Measurements from ENCODE around the gene SLIT3.

SLIT3 gene

DNA sequence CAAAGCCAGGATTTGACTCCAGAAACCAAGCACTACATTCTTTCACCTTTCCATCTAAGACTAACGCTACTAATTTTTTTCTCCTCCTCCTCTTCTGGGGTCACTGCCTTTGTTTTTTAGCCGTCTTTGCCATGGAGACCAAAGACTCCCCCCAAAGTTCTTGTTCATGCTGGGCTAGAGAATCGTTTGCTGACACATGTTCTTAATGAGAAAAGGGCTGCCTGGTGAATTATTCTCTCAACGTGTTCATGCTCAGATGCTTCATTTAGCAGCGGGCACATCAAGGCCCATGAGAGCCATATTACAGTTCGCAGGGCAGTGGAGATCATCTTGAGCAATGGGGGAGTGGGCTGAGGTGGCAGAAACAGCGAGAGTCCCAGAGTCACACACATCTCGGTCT is 134.9 kb downstream of the SLIT3 start:
- no peak for DNase-seq (ENCODE audit: low read depth)
- no peak overlapping the region for H3K4me3 ChIP-seq (ENCODE audit: low read depth, low read length)
- no peak for TF ChIP-seq CTCF (conservative IDR thresholded peaks at IDR 0.05; ENCODE audit: low read depth, low read length)

DNA sequence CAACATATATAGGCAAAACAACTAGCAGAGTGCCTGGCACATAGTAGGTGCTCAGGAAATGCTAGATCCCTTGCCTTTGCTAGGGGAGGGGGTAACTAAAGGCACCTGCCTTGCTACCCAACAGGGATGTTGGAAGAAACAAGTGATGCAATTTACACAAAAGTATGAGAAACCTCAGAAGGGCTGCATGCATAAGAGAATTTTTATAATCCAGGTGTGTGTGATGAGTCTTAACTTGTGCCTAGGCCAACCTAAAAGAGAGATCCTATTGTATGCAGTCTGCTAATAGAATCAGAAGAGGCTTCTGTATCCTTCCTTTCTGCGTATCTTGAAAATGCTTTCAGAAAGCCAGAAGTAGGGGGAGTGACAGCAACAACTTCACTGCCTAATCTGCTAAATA is 135.9 kb downstream of the SLIT3 start:
- TF ChIP-seq CTCF (conservative IDR thresholded peaks at IDR 0.05; ENCODE audit: low read depth, low read length) = no peak
- no peak for DNase-seq (ENCODE audit: low read depth)
- H3K4me3 ChIP-seq (ENCODE audit: low read depth, low read length) = no peak overlapping the region

DNA sequence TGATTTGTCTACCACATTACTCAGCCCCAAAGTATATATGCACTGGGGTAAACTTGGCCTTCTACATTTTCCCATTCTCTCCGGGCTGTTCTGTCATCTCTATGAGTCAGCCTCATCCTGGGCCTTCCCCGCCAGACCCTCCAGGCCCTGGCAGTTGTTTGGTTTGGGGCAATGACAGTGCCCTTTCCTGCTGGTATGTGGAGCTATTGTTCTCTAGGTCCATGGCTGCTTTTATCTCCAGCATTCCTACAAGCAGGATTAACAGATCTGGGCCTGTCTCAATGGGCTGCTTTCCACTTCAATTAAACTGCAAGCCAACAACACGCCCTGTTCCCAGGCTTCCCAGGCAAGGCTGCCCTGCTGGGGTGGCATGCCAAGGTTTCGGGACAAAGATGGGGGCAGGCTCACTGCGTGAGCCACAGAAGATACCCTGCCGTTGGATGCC is 136.4 kb downstream of the SLIT3 start:
- no peak overlapping the region for H3K4me3 ChIP-seq (ENCODE audit: low read depth, low read length)
- no peak for TF ChIP-seq CTCF (conservative IDR thresholded peaks at IDR 0.05; ENCODE audit: low read depth, low read length)
- no peak for DNase-seq (ENCODE audit: low read depth)

GRCh38 chr5:169162407-169162806 is 138.5 kb downstream of the SLIT3 start:
- DNase-seq (ENCODE audit: low read depth) = no peak
- H3K4me3 ChIP-seq (ENCODE audit: low read depth, low read length) = no peak overlapping the region
- no peak for TF ChIP-seq CTCF (conservative IDR thresholded peaks at IDR 0.05; ENCODE audit: low read depth, low read length)

DNA sequence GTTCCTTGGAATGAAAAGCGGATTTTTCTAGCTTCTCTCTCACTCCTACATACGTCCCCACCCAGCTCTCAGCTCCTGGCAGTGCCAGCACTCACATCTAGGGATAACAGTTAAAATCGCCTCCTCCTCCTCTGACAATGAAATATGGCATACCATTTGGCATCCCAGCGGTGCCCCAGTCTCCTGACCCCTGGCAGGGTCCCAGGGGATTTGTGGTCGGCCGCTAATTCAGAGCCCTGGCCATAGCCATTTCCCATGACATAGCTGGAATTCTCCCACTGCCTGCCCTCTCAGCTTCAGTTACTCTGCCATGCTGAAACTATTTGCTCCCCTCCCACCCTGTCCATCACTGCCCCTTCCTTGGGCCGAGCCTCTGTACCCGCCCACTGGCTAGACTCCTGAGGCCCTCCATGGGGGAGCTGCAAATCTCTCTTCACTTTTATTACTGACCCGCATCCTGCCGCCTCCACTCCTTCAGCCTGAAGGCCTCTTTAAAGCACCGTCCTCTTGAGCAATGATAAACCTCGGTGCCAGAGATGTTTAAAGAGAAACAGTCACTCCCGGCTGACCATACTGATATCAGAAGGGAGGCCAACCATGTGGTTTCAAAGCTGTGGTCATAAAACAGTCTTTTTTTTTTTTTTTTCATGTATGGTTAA is 139.8 kb downstream of the SLIT3 start:
- no peak overlapping the region for H3K4me3 ChIP-seq (ENCODE audit: low read depth, low read length)
- TF ChIP-seq CTCF (conservative IDR thresholded peaks at IDR 0.05; ENCODE audit: low read depth, low read length) = no peak
- DNase-seq (ENCODE audit: low read depth) = peak; percentile 33

DNA sequence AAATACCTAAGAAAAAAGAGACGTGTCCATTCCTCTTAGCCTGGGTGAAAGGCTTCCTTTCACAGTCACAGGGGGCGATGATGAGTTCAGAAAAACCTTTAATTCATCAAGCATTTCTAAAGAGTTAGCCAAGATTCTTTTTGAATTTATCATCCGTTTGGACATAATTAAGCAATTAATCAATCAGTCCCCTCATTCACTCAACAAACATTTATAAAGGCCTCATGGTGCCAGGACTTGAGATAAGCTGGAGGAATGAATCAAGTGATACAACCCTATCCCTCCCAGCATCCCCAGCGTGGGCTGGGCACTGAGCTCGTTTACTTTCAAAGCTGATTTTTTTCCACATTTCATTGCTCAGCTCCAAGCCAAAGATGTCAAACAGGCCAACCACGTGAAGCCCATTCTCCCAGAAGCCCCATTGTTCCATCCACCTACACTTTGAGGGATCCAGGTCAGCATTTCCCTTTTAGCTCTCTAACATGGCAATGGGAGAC is 140.5 kb downstream of the SLIT3 start:
- no peak for TF ChIP-seq CTCF (conservative IDR thresholded peaks at IDR 0.05; ENCODE audit: low read depth, low read length)
- DNase-seq (ENCODE audit: low read depth) = no peak
- H3K4me3 ChIP-seq (ENCODE audit: low read depth, low read length) = no peak overlapping the region

GRCh38 chr5:169158764-169159163 is 142.2 kb downstream of the SLIT3 start:
- TF ChIP-seq CTCF (conservative IDR thresholded peaks at IDR 0.05; ENCODE audit: low read depth, low read length) = no peak
- H3K4me3 ChIP-seq (ENCODE audit: low read depth, low read length) = no peak overlapping the region
- DNase-seq (ENCODE audit: low read depth) = no peak
